ENCODE measurements around the gene NOXO1. TPM values are rescaled to one million over a fixed set of nuclear protein-coding genes. Genes with fewer than 3 reads are reported as not detected.

NOXO1 gene
- total RNA-seq, 1 experiment from 2014 or later, result 1.2 TPM

DNA sequence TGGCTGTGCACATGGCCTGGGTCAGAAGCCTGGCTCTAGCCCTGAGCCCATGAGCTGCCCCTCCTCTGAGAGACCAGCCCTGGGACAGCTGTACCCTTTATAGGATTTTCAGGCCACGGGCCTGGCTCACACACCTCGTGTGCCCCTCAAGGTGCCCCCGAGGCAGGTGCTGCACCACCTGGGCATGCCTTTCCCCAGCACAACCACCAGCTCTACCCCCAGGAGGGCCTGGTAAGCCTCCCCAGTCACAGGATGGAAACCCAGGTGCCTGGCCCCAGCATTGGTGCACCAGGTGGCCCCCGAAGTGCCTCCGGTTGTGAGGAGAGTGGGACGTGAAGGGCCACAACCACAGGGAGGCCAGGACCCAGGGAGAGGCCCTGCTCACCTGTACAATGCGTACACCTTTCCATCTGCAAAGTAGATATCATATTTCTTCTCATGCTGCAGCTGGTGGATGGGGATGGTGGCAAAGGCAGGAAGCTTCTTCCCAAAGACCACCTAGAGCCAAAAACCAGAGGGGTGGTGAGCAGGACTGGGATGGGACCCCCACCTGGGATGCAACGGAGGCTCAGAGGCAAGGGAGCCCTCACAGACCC is 22.1 kb upstream of the NOXO1 start:
- intact Hi-C loops (cut with micrococcal nuclease; ENCODE audit: unreplicated experiment), result loop anchor here (10.0 kb wide), 1 partner anchor 211 kb away; the partner anchor contains the start of genes BRICD5 and PGP
- Histone ChIP-seq H3K9me3 (ENCODE audit: low read depth, low read length, poor library complexity, severe bottlenecking) (no peaks in the 10 kb centered on the region), H3K27me3 (replicated peaks; ENCODE audit: insufficient read depth, low read depth, low read length, poor library complexity) (no peaks in the 10 kb centered on the region), H3K27ac (ENCODE audit: low read depth, low read length, poor library complexity, severe bottlenecking) (no peak overlapping the region), H3K4me1 (ENCODE audit: insufficient read depth, low read length, poor library complexity, severe bottlenecking) (peaks cover 34% of the 10 kb centered on the region), H3K4me3 (ENCODE audit: low read depth, low read length, poor library complexity, severe bottlenecking) (no peak overlapping the region), H3K36me3 (ENCODE audit: insufficient read depth, low read length, poor library complexity, severe bottlenecking) (peaks cover 49% of the 10 kb centered on the region)
- ChIA-PET CTCF (no interaction called here), POLR2A (ENCODE audit: low non-redundant PET) (interaction anchor here (0.6 kb wide), 1 partner anchor 211 kb away, joined by 3 read pairs; the partner anchor contains the start of gene PGP)
- no peak for DNase-seq (ENCODE audit: low spot score)
- no TSS peak for BruUV-seq (replicated peaks)
- TF ChIP-seq, protein P1, sequence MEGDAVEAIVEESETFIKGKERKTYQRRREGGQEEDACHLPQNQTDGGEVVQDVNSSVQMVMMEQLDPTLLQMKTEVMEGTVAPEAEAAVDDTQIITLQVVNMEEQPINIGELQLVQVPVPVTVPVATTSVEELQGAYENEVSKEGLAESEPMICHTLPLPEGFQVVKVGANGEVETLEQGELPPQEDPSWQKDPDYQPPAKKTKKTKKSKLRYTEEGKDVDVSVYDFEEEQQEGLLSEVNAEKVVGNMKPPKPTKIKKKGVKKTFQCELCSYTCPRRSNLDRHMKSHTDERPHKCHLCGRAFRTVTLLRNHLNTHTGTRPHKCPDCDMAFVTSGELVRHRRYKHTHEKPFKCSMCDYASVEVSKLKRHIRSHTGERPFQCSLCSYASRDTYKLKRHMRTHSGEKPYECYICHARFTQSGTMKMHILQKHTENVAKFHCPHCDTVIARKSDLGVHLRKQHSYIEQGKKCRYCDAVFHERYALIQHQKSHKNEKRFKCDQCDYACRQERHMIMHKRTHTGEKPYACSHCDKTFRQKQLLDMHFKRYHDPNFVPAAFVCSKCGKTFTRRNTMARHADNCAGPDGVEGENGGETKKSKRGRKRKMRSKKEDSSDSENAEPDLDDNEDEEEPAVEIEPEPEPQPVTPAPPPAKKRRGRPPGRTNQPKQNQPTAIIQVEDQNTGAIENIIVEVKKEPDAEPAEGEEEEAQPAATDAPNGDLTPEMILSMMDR (conservative IDR thresholded peaks at IDR 0.05; ENCODE audit: low read depth, low read length), result no peak
- no peak for TF ChIP-seq EZH2 (IDR thresholded peaks at IDR 0.05; ENCODE audit: borderline replicate concordance, low read depth, low read length, poor library complexity, severe bottlenecking)

DNA sequence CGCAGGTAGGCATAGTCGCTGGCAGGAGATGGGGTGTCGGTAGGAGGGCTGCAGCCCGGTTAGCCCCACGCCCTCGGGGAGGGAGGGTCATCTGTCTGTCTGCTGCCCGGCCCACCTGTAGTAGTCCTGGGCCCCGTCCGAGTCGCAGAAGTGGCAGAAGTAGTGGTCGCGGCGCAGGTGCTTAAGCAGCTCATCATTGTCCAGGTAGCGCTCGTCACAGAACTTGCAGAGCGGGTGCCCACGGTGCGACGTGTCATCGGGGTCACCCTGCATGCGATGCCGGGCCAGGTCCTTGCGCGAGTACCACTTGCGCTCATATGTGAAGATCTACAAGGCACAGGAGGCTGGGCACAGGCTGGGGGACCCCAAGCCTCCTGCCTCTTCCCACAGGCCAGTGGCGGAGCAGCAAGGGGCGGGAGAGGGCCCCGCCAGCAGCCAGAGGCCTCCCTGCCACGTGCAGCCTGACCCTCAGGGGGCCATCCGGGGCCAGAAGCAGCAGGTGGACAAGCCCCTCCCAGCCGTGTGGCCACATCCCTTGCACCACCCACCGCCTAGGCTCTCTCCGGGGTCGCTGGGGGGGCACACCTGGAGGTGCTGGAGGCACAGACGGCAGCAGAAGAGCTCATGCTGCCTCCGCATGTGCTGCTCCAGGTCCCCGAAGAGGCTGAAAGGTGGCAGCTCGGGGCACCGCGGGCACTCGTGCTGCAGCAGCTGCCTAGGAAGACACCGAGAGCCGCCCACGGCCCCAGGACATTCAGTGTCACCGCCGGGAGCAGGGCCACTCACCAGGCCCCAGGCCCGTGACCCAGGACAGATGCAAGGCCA is 21.3 kb upstream of the NOXO1 start:
- H3K36me3 ChIP-seq (ENCODE audit: insufficient read depth, low read length, poor library complexity, severe bottlenecking), result peaks cover 56% of the 10 kb centered on the region
- H3K4me1 ChIP-seq (ENCODE audit: insufficient read depth, low read length, poor library complexity, severe bottlenecking), result peaks cover 26% of the 10 kb centered on the region
- ChIA-PET CTCF (no interaction called here), POLR2A (ENCODE audit: low non-redundant PET) (interaction anchor here (0.6 kb wide), 1 partner anchor 212 kb away, joined by 3 read pairs; the partner anchor contains the start of gene PGP)
- no TSS peak for BruUV-seq (replicated peaks)
- intact Hi-C loops (cut with micrococcal nuclease; ENCODE audit: unreplicated experiment), result loop anchor here (10.0 kb wide), 1 partner anchor 212 kb away; the partner anchor contains the start of genes BRICD5 and PGP
- DNase-seq (ENCODE audit: low spot score), result no peak
- no peak overlapping the region for H3K4me3 ChIP-seq (ENCODE audit: low read depth, low read length, poor library complexity, severe bottlenecking)
- H3K9me3 ChIP-seq (ENCODE audit: low read depth, low read length, poor library complexity, severe bottlenecking), result no peaks in the 10 kb centered on the region
- no peak for TF ChIP-seq EZH2 (IDR thresholded peaks at IDR 0.05; ENCODE audit: borderline replicate concordance, low read depth, low read length, poor library complexity, severe bottlenecking)
- TF ChIP-seq, protein P1 (conservative IDR thresholded peaks at IDR 0.05; ENCODE audit: low read depth, low read length), result no peak
- H3K27ac ChIP-seq (ENCODE audit: low read depth, low read length, poor library complexity, severe bottlenecking), result no peak overlapping the region
- no peaks in the 10 kb centered on the region for H3K27me3 ChIP-seq (replicated peaks; ENCODE audit: insufficient read depth, low read depth, low read length, poor library complexity)

DNA sequence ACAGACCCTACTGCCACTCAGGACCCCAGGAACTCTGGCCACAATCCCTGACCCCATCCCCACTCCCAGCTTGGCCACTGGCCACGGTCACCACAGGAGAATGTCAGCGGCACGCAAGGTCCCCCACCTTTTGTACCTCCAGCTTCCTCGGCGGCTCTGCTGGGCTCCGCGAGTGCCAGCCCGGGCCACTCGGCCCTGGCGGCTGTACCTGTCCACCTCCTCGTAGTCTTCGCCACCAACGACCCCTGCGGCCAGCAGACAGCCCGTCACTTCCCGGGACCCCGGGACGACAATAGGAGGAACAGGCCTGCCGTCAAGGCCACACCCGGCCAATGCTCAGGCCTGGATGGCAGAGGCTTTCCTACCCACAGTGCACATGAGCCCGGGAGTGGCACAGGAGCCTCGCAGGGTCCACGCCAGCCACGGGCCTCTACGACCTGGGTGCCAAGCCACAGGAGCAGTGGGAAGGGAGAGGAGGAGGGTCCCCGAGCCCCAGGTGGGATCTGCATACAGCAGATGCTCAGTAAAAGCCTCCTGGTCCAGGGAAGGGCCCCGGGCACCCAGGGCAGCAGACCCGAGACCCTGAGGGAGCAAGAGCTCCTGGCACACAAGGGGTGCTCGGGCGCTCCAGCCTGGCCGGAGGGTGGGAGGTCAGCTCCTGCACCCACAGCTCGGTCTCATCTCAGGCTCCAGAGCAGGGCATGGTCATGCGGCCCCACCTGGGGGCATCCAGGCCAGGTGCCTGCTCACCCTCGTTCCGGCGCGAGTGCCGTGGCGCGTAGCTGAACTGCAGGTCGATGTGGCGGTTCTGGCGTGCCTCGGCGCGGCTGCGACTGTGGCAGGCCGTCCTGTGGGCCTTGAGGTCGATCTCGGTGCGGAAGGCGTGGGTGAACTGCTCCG is 20.4 kb upstream of the NOXO1 start:
- Histone ChIP-seq H3K4me3 (ENCODE audit: low read depth, low read length, poor library complexity, severe bottlenecking) (no peak overlapping the region), H3K36me3 (ENCODE audit: insufficient read depth, low read length, poor library complexity, severe bottlenecking) (peaks cover 63% of the 10 kb centered on the region), H3K4me1 (ENCODE audit: insufficient read depth, low read length, poor library complexity, severe bottlenecking) (peaks cover 24% of the 10 kb centered on the region), H3K27me3 (replicated peaks; ENCODE audit: insufficient read depth, low read depth, low read length, poor library complexity) (no peaks in the 10 kb centered on the region), H3K9me3 (ENCODE audit: low read depth, low read length, poor library complexity, severe bottlenecking) (no peaks in the 10 kb centered on the region), H3K27ac (ENCODE audit: low read depth, low read length, poor library complexity, severe bottlenecking) (no peak overlapping the region)
- ChIA-PET CTCF (interaction anchor here (0.6 kb wide), 1 partner anchor 13 kb away, joined by 3 read pairs; no protein-coding TSS in a partner anchor), POLR2A (ENCODE audit: low non-redundant PET) (no interaction called here)
- no TSS peak for BruUV-seq (replicated peaks)
- intact Hi-C loops (cut with micrococcal nuclease; ENCODE audit: unreplicated experiment), result loop anchor here (10.0 kb wide), 1 partner anchor 213 kb away; the partner anchor contains the start of genes BRICD5 and PGP
- no peak for TF ChIP-seq EZH2 (IDR thresholded peaks at IDR 0.05; ENCODE audit: borderline replicate concordance, low read depth, low read length, poor library complexity, severe bottlenecking)
- TF ChIP-seq, protein P1 (conservative IDR thresholded peaks at IDR 0.05; ENCODE audit: low read depth, low read length), result no peak
- DNase-seq (ENCODE audit: low spot score), result no peak

All from A673 (cell line).